DMS 273 treated with DMSO at 0.1 percent for 48 hours (cell line): ENCODE results near the gene MIEF1.

ENCODE experiments used
- DNase-seq: peaks from one replicate; lab custom pipeline; 2025; lab: John Stamatoyannopoulos, UW

Gene MIEF1

GRCh38 chr22:39470451-39471291, 31.4 kb upstream of the MIEF1 start:
- no peak for DNase-seq

- DNase-seq = no peak
These were observed 30.5 kb upstream of the MIEF1 start for GRCh38 chr22:39471381-39472141.

- no peak for DNase-seq
These were observed 29.2 kb upstream of the MIEF1 start for GRCh38 chr22:39472570-39473556.

- no peak for DNase-seq
These were observed 28.2 kb upstream of the MIEF1 start for GRCh38 chr22:39473851-39474250.

- DNase-seq = no peak
These were observed 27.6 kb upstream of the MIEF1 start for GRCh38 chr22:39474351-39475111.

- no peak for DNase-seq
These were observed 26.8 kb upstream of the MIEF1 start for GRCh38 chr22:39475337-39475736.

- DNase-seq = no peak
These were observed 26.2 kb upstream of the MIEF1 start for GRCh38 chr22:39475902-39476301.

- DNase-seq = no peak
These were observed 25.4 kb upstream of the MIEF1 start for GRCh38 chr22:39476664-39477063.

GRCh38 chr22:39477542-39477941, 24.5 kb upstream of the MIEF1 start:
- DNase-seq = no peak

GRCh38 chr22:39478441-39478850, 23.6 kb upstream of the MIEF1 start:
- no peak for DNase-seq

GRCh38 chr22:39479254-39479653, 22.8 kb upstream of the MIEF1 start:
- DNase-seq = no peak

- DNase-seq = no peak
These were observed 21.5 kb upstream of the MIEF1 start for GRCh38 chr22:39480557-39480956.

- no peak for DNase-seq
These were observed 21.0 kb upstream of the MIEF1 start for GRCh38 chr22:39481054-39481453.

GRCh38 chr22:39481595-39481994, 20.5 kb upstream of the MIEF1 start:
- no peak for DNase-seq

- no peak for DNase-seq
These were observed 19.3 kb upstream of the MIEF1 start for GRCh38 chr22:39482768-39483167.

- no peak for DNase-seq
These were observed 14.9 kb upstream of the MIEF1 start for GRCh38 chr22:39486951-39487825.

GRCh38 chr22:39487826-39488520, 14.1 kb upstream of the MIEF1 start:
- no peak for DNase-seq

- no peak for DNase-seq
These were observed 13.5 kb upstream of the MIEF1 start for GRCh38 chr22:39488563-39489083.
